Fibroblast of lung (primary cell): ENCODE measurements around the gene ZNF398. TPM values are rescaled to one million over a fixed set of nuclear protein-coding genes. Genes with fewer than 3 reads are reported as not detected.

ENCODE experiments used
- DNase-seq, 2 donors: peaks; one replicate each; pipeline versions ENCODE4 v3.0.0 to v3.0.0-alpha.2; 2010; ENCODE audit warnings: low read depth in 2 of 2
- H2AFZ ChIP-seq: 2 replicates; pipeline ENCODE4 v1.5.1; 2012; ENCODE audit warnings: low read length, control low read depth, inconsistent platforms
- H3K27ac ChIP-seq: 2 replicates; pipeline ENCODE4 v1.5.1; 2011; ENCODE audit warnings: low read length, control low read depth; ENCODE audit not compliant: insufficient read depth
- H3K27me3 ChIP-seq: 2 replicates; pipeline ENCODE4 v1.5.1; 2011; ENCODE audit warnings: mild to moderate bottlenecking, low read length; ENCODE audit not compliant: control insufficient read depth, insufficient read depth
- H3K36me3 ChIP-seq: 2 replicates; pipeline ENCODE4 v1.5.1; 2011; ENCODE audit warnings: low read length; ENCODE audit not compliant: control insufficient read depth, insufficient read depth
- H3K4me1 ChIP-seq: 2 replicates; pipeline ENCODE4 v1.5.1; 2011; ENCODE audit warnings: low read length; ENCODE audit not compliant: control insufficient read depth, insufficient read depth; ENCODE audit errors: extremely low read depth
- H3K4me2 ChIP-seq: 2 replicates; pipeline ENCODE4 v1.5.1; 2011; ENCODE audit warnings: low read length, control low read depth; ENCODE audit not compliant: insufficient read depth; ENCODE audit errors: extremely low read depth
- H3K4me3 ChIP-seq, 4 experiments: fragments of 200-600 bp in 1 of 4; sonication (generic) in 1 of 4; replicated peaks in 1 of 4; 2 replicates each; pipeline ENCODE4 v1.5.1; 2011 to 2016; ENCODE audit warnings: low read length in 4 of 4, low read depth in 3 of 4, mild to moderate bottlenecking in 3 of 4, control low read depth in 2 of 4, inconsistent platforms in 1 of 4, mixed read lengths in 1 of 4; ENCODE audit not compliant: insufficient read depth in 1 of 4; ENCODE audit errors: control extremely low read depth in 1 of 4
- H3K79me2 ChIP-seq: 2 replicates; pipeline ENCODE4 v1.5.1; 2012; ENCODE audit warnings: mild to moderate bottlenecking, low read length, inconsistent platforms; ENCODE audit not compliant: control insufficient read depth, insufficient read depth
- H3K9ac ChIP-seq: 2 replicates; pipeline ENCODE4 v1.5.1; 2011; ENCODE audit warnings: mild to moderate bottlenecking, low read length, control low read depth; ENCODE audit not compliant: insufficient read depth
- H3K9me3 ChIP-seq: 2 replicates; pipeline ENCODE4 v1.5.1; 2012; ENCODE audit warnings: low read depth, low read length; ENCODE audit not compliant: control insufficient read depth, insufficient read depth
- H4K20me1 ChIP-seq: 2 replicates; pipeline ENCODE4 v1.5.1; 2011; ENCODE audit warnings: low read length; ENCODE audit not compliant: control insufficient read depth, insufficient read depth; ENCODE audit errors: extremely low read depth
- CTCF ChIP-seq, 2 donors: IDR thresholded peaks in 1 of 2; conservative IDR thresholded peaks in 1 of 2; 1 replicate in 1 of 2; 2 replicates in 1 of 2; pipeline ENCODE4 v1.5.1; 2011 to 2012; ENCODE audit warnings: low read length in 2 of 2, control low read depth in 1 of 2, inconsistent platforms in 1 of 2, low read depth in 1 of 2, mild to moderate bottlenecking in 1 of 2
- EZH2 ChIP-seq: IDR thresholded peaks from 2 replicates; pipeline ENCODE4 v1.5.1; 2012; ENCODE audit warnings: low read length, control low read depth, mild to moderate bottlenecking; ENCODE audit errors: missing control alignments
- polyA plus RNA-seq, 2 donors: library from polyadenylated mRNA; depleted of rRNA in 1 of 2; stranded (reverse) in 1 of 2; unstranded in 1 of 2; fragments of >200 nt; gene quantifications; 2 replicates each; pipeline ENCODE4 v1.2.1, GENCODE V29; 2011 to 2012; ENCODE audit warnings: missing spikeins in 1 of 2
- total RNA-seq: library from RNA; depleted of rRNA; stranded (reverse); fragments of >200 nt; gene quantifications from 2 replicates; pipeline ENCODE4 v1.2.1, GENCODE V29; 2014

The ZNF398 gene
- total and polyA plus RNA-seq, 2 donors (not counting 1 experiment from before 2014, with no cell fraction given), result 6.7 to 7.3 TPM

DNA sequence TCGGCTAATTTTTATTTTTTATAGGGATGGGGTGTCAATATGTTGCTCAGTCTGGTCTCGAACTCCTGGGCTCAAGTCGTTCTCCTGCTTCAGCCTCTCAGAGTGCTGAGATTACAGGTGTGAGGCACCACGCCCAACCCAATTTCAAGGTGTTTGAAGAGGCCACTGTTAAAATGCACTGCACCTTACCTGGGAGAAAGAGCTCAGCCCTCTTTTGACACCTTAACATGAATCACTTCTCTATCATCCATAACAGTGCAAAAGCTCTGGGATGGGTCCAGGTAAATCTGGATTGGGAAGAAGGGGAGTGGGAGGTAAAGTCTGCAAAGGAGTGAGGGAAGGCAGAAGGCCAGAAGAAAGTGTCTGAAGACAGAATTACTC is 47.5 kb downstream of the ZNF398 start:
- no peak for DNase-seq
- H2AFZ ChIP-seq, result peak overlapping the region; percentile 93
- H3K36me3 ChIP-seq, result peaks cover 6% of the 10 kb centered on the region
- no peaks in the 10 kb centered on the region for H3K27me3 ChIP-seq
- H3K9me3 ChIP-seq, result no peaks in the 10 kb centered on the region
- H3K79me2 ChIP-seq, result peaks cover 25% of the 10 kb centered on the region
- H4K20me1 ChIP-seq, result no peaks in the 10 kb centered on the region
- H3K4me2 ChIP-seq, result peak overlapping the region; percentile 80
- TF ChIP-seq CTCF (conservative IDR thresholded peaks at IDR 0.05 in 1 of 2, IDR thresholded peaks at IDR 0.05 in 1 of 2; ENCODE audit: low read depth in 1 of 2, low read length in 2 of 2) (no peak), EZH2 (no peak)
- H3K9ac ChIP-seq, result peak overlapping the region; percentile 84
- H3K4me3 ChIP-seq, result peak overlapping the region; percentile 61 to 84 (median 76)
- H3K4me1 ChIP-seq, result peaks cover 10% of the 10 kb centered on the region
- H3K27ac ChIP-seq, result no peak overlapping the region

DNA sequence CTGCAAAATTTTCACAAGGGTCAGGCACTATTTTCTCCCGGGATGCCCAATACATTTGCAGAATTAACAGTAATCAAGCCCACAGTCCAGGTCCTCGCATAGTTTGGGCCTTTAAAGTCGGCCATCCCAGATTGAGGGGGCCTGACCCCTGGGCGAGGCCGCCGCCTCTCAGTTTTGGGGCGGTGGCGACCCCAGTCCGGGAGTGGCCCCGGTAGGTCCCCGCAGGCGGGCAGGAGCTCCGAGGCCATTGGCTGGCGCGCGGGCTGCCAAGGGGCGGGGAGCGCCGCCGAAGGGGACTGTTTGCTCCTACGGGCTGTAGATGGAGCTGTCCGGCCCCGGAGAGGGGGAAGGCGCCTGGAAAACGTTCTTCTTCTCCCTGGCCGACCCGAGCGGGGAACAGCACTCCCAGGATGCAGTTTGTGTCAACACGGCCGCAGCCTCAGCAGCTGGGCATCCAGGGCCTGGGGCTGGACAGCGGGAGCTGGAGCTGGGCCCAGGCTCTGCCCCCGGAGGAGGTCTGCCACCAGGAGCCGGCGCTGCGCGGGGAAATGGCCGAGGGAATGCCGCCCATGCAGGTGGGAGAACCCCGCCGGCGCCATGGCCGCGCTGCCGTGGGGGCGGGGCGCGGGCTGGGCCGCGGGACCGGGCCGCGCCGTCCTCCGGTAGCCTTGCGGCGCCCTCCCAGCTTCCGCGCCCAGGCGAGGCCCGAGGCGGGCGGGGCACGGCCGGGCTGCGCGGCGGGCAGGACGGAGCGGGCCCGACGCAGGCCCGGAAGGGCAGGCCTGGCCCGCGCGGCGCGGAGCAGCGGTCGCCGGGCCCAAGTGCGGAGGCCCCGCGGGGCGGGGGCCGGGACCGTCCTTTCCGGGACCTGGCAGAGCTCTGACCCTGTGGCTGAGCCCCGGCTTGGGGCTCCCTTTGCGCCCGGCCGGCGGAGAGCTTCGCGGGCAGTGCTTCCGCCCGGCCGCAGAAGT is 48.2 kb downstream of the ZNF398 start, which contains the start of gene ZNF282:
ZNF282 (plus strand) TSS at position 367 of the 971 bp plus-strand sequence; CDS start at position 411, 44 bp downstream.
- no peaks in the 10 kb centered on the region for H3K27me3 ChIP-seq
- H3K4me1 ChIP-seq, result peaks cover 10% of the 10 kb centered on the region
- H4K20me1 ChIP-seq, result no peaks in the 10 kb centered on the region
- peaks cover 25% of the 10 kb centered on the region for H3K79me2 ChIP-seq
- peak within 1 kb of the TSS; percentile 93 for H2AFZ ChIP-seq
- peak; percentile 89 for DNase-seq
- H3K9ac ChIP-seq, result peak within 1 kb of the TSS; percentile 84
- H3K27ac ChIP-seq, result peak within 1 kb of the TSS; percentile 75
- peaks cover 9% of the 10 kb centered on the region for H3K36me3 ChIP-seq
- TF ChIP-seq CTCF (conservative IDR thresholded peaks at IDR 0.05 in 1 of 2, IDR thresholded peaks at IDR 0.05 in 1 of 2; ENCODE audit: low read depth in 1 of 2, low read length in 2 of 2), result peak; percentile 68 to 70
- TF ChIP-seq EZH2, result no peak
- peak within 1 kb of the TSS; percentile 81 to 89 (median 84) for H3K4me3 ChIP-seq
- H3K9me3 ChIP-seq, result no peaks in the 10 kb centered on the region
- peak within 1 kb of the TSS; percentile 89 for H3K4me2 ChIP-seq

- peak overlapping the region; percentile 84 for H3K9ac ChIP-seq
- H3K79me2 ChIP-seq, result peaks cover 27% of the 10 kb centered on the region
- no peaks in the 10 kb centered on the region for H3K27me3 ChIP-seq
- peaks cover 9% of the 10 kb centered on the region for H3K36me3 ChIP-seq
- peak overlapping the region; percentile 81 to 89 (median 84) for H3K4me3 ChIP-seq
- H3K4me2 ChIP-seq, result peak overlapping the region; percentile 89
- DNase-seq, result peak in 1 of 2 donors; percentile 22
- H3K27ac ChIP-seq, result peak overlapping the region; percentile 75
- no peaks in the 10 kb centered on the region for H4K20me1 ChIP-seq
- TF ChIP-seq EZH2 (no peak), CTCF (conservative IDR thresholded peaks at IDR 0.05 in 1 of 2, IDR thresholded peaks at IDR 0.05 in 1 of 2; ENCODE audit: low read depth in 1 of 2, low read length in 2 of 2) (no peak)
- H2AFZ ChIP-seq, result no peak overlapping the region
- no peaks in the 10 kb centered on the region for H3K9me3 ChIP-seq
- H3K4me1 ChIP-seq, result peaks cover 10% of the 10 kb centered on the region
Measured at GRCh38 chr7:149196151-149196704, 49.0 kb downstream of the ZNF398 start.
